Mucosa of rectum (tissue), 2 donors: ENCODE data around the gene ZNF511.
A peak's percentile ranks its signal among the peaks of the same experiment; 100 is the strongest.

Source experiments
- H3K27ac ChIP-seq, 2 donors: one replicate each; pipeline ENCODE4 v1.7.0; 2013; ENCODE audit warnings: inconsistent platforms in 2 of 2, low read depth in 2 of 2, low read length in 2 of 2
- H3K27me3 ChIP-seq, 2 donors: one replicate each; pipeline ENCODE4 v1.7.0; 2013; ENCODE audit warnings: low read length in 2 of 2; ENCODE audit not compliant: control insufficient read depth in 2 of 2, insufficient read depth in 2 of 2
- H3K36me3 ChIP-seq, 2 donors: one replicate each; pipeline ENCODE4 v1.7.0; 2013; ENCODE audit warnings: low read length in 2 of 2; ENCODE audit not compliant: control insufficient read depth in 2 of 2, insufficient read depth in 2 of 2
- H3K4me1 ChIP-seq, 2 donors: one replicate each; pipeline ENCODE4 v1.7.0; 2013; ENCODE audit warnings: low read length in 2 of 2, mild to moderate bottlenecking in 1 of 2; ENCODE audit not compliant: control insufficient read depth in 2 of 2, insufficient read depth in 2 of 2
- H3K4me3 ChIP-seq, 2 donors: one replicate each; pipeline ENCODE4 v1.7.0; 2013; ENCODE audit warnings: low read length in 2 of 2
- H3K9ac ChIP-seq, 2 donors: one replicate each; pipeline ENCODE4 v1.7.0; 2013; ENCODE audit warnings: low read length in 2 of 2, low read depth in 1 of 2, mild to moderate bottlenecking in 1 of 2
- H3K9me3 ChIP-seq, 2 donors: one replicate each; pipeline ENCODE4 v1.7.0; 2013; ENCODE audit warnings: low read length in 2 of 2; ENCODE audit not compliant: control insufficient read depth in 2 of 2
- donor health status: healthy.
- donor health status: Normal muscosa, but diverticular disease.

The ZNF511 gene

GRCh38 chr10:133342942-133343341, 34.2 kb downstream of the ZNF511 start:
- peaks cover 11 to 15% of the 10 kb centered on the region in 2 donors for H3K27me3 ChIP-seq
- no peaks in the 10 kb centered on the region for H3K9me3 ChIP-seq
- H3K9ac ChIP-seq = no peak overlapping the region
- H3K4me3 ChIP-seq = no peak overlapping the region
- H3K36me3 ChIP-seq = no peaks in the 10 kb centered on the region
- peaks cover 0 to 3% of the 10 kb centered on the region in 2 donors for H3K4me1 ChIP-seq
- no peak overlapping the region for H3K27ac ChIP-seq

GRCh38 chr10:133343558-133343957, 34.8 kb downstream of the ZNF511 start:
- Histone ChIP-seq H3K4me1 (peaks cover 0 to 5% of the 10 kb centered on the region in 2 donors), H3K27me3 (peaks cover 8 to 9% of the 10 kb centered on the region in 2 donors), H3K9me3 (no peaks in the 10 kb centered on the region), H3K36me3 (no peaks in the 10 kb centered on the region), H3K4me3 (no peak overlapping the region), H3K27ac (no peak overlapping the region), H3K9ac (no peak overlapping the region)

DNA sequence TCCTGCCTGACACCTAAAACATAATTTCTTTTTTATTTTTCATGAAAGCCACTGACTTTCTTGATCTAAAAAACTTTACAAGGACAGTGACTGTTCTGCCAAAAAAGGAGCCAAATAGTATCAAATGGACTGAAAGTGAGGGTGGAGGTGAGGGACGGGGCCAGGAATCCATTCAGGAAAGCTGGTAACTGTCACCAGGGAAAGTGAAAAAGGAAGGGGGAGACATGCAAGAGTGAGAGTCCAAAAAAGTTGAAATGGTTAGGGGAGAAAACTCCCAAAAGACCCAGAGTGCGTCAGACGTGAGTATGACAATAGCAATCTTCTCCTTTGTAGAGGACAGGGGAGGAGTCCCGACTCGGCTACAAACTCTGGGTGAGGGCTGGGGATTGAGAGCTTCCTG, 35.5 kb downstream of the ZNF511 start:
- no peaks in the 10 kb centered on the region for H3K36me3 ChIP-seq
- H3K4me3 ChIP-seq = no peak overlapping the region
- no peaks in the 10 kb centered on the region for H3K9me3 ChIP-seq
- H3K4me1 ChIP-seq = peaks cover 0 to 5% of the 10 kb centered on the region in 2 donors
- no peak overlapping the region for H3K27ac ChIP-seq
- H3K9ac ChIP-seq = no peak overlapping the region
- H3K27me3 ChIP-seq = peaks cover 6 to 8% of the 10 kb centered on the region in 2 donors

DNA sequence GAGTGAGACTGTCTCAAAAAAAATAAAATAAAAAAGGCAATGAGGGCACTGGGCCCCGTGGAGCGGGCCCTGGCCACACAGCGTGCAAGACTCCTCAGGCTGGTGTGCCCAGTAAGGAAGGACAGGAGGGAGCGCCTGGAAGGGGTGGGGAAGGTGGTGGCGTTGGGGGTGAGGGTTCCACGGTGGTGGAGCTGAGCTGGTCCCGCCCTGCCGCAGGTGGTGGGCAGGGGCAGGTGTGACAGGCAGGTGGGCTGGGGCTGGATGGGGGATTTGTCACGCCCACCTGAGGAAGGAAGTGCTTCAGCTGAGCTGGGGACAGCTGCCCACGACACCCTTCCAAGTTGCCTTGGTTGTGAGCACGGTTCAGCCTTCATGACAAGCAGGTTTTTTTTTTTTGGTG, 37.7 kb downstream of the ZNF511 start:
- Histone ChIP-seq H3K4me3 (no peak overlapping the region), H3K36me3 (no peaks in the 10 kb centered on the region), H3K27me3 (peaks cover 0 to 3% of the 10 kb centered on the region in 2 donors), H3K9ac (no peak overlapping the region), H3K27ac (no peak overlapping the region), H3K4me1 (peaks cover 0 to 5% of the 10 kb centered on the region in 2 donors), H3K9me3 (no peaks in the 10 kb centered on the region)

- H3K4me1 ChIP-seq = peaks cover 0 to 5% of the 10 kb centered on the region in 2 donors
- peak overlapping the region in 1 of 2 donors; percentile 63 for H3K27ac ChIP-seq
- H3K4me3 ChIP-seq = peak overlapping the region in 1 of 2 donors; percentile 43
- peaks cover 0 to 3% of the 10 kb centered on the region in 2 donors for H3K27me3 ChIP-seq
- H3K9me3 ChIP-seq = no peaks in the 10 kb centered on the region
- H3K36me3 ChIP-seq = no peaks in the 10 kb centered on the region
- no peak overlapping the region for H3K9ac ChIP-seq
Measured at GRCh38 chr10:133347710-133348517, 39.2 kb downstream of the ZNF511 start.

- H3K4me1 ChIP-seq = peaks cover 0 to 5% of the 10 kb centered on the region in 2 donors
- no peak overlapping the region for H3K4me3 ChIP-seq
- no peaks in the 10 kb centered on the region for H3K36me3 ChIP-seq
- H3K27me3 ChIP-seq = no peaks in the 10 kb centered on the region
- H3K9me3 ChIP-seq = no peaks in the 10 kb centered on the region
- H3K27ac ChIP-seq = no peak overlapping the region
- H3K9ac ChIP-seq = no peak overlapping the region
Measured at GRCh38 chr10:133349160-133349568, 40.5 kb downstream of the ZNF511 start.

DNA sequence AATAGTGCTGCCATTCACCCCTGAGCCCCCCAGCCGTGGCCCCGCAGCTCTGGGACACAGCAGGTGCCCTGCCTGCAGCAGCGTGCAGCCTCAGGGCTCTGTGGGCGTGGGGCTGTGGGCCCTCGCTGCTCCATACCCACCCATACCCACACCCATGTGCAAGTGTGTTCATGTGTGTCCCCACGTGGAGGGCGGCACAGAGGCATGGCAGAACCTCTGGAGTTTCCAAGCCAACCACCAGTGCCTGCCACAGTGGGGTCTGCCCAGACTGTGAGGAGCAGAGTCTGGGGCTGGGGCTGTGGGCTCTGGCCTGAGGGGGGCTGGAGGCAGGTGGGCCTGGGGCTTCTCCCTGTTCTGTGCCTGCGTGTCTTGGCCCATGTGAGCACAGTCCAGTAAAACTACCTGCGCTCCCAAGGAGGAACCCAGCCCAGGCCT, 40.9 kb downstream of the ZNF511 start:
- no peaks in the 10 kb centered on the region for H3K27me3 ChIP-seq

GRCh38 chr10:133350283-133350949, 41.7 kb downstream of the ZNF511 start:
- Histone ChIP-seq H3K27ac (no peak overlapping the region), H3K9me3 (no peaks in the 10 kb centered on the region), H3K4me1 (peaks cover 0 to 5% of the 10 kb centered on the region in 2 donors), H3K9ac (no peak overlapping the region), H3K27me3 (no peaks in the 10 kb centered on the region), H3K36me3 (no peaks in the 10 kb centered on the region), H3K4me3 (no peak overlapping the region)

More for the DNA sequence above, 40.9 kb downstream of the ZNF511 start:
- Histone ChIP-seq H3K9ac (no peak overlapping the region), H3K27ac (no peak overlapping the region), H3K4me1 (peaks cover 0 to 5% of the 10 kb centered on the region in 2 donors), H3K36me3 (no peaks in the 10 kb centered on the region), H3K4me3 (no peak overlapping the region), H3K9me3 (no peaks in the 10 kb centered on the region)

DNA sequence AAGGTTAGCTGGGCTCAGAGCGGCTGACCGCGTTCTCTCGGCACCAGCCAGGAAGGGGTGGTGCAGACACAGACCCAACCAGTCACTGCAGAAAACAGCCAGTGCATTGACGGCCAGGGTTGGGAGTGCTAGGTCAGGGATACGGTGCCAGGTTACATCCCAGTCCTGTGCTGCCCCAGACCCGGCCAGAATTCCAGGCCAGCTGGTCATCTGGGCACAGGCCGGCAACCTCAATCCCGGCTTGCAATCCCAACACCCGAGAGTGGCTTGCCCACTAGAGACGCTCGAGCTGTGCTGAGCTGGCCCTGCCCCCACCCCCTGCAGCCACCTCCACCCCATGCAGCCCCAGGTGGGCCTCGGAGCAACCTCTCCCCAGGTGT, 42.2 kb downstream of the ZNF511 start:
- H3K4me1 ChIP-seq = peaks cover 0 to 5% of the 10 kb centered on the region in 2 donors
- H3K27ac ChIP-seq = no peak overlapping the region
- H3K27me3 ChIP-seq = no peaks in the 10 kb centered on the region
- no peak overlapping the region for H3K9ac ChIP-seq
- no peaks in the 10 kb centered on the region for H3K36me3 ChIP-seq
- H3K4me3 ChIP-seq = no peak overlapping the region
- no peaks in the 10 kb centered on the region for H3K9me3 ChIP-seq
